ENCODE measurements around the gene DHRS12. TPM values are rescaled to one million over a fixed set of nuclear protein-coding genes. Genes with fewer than 3 reads are reported as not detected.

Gene DHRS12
- total and polyA plus RNA-seq, 4 donors = 11.8 to 23.5 (median 14.5) TPM

- intact Hi-C loops (cut with DNase I) = no loop called here
- Histone ChIP-seq H3K27me3 (ENCODE audit: control insufficient read depth in 1 of 2, insufficient read depth in 2 of 2, low read length in 1 of 2) (no peaks in the 10 kb centered on the region), H3K4me1 (ENCODE audit: control insufficient read depth in 1 of 2, insufficient read depth in 2 of 2, low read length in 2 of 2) (no peaks in the 10 kb centered on the region), H3K36me3 (ENCODE audit: control insufficient read depth in 1 of 2, insufficient read depth in 2 of 2, low read length in 1 of 2) (no peaks in the 10 kb centered on the region), H3K4me3 (ENCODE audit: low read length in 2 of 2) (no peak overlapping the region), H3K27ac (ENCODE audit: low read depth in 1 of 2, low read length in 2 of 2) (no peak overlapping the region), H3K9me3 (ENCODE audit: control insufficient read depth, low read length) (no peaks in the 10 kb centered on the region)
- DNase-seq (no peak), ATAC-seq (ENCODE audit: low FRiP score) (no peak)
- 74 to 77% methylated on average over 6 of the region's 6 CpGs for WGBS, 2 donors
These were observed 31.2 kb downstream of the DHRS12 start for GRCh38 chr13:51772781-51773180.

DNA sequence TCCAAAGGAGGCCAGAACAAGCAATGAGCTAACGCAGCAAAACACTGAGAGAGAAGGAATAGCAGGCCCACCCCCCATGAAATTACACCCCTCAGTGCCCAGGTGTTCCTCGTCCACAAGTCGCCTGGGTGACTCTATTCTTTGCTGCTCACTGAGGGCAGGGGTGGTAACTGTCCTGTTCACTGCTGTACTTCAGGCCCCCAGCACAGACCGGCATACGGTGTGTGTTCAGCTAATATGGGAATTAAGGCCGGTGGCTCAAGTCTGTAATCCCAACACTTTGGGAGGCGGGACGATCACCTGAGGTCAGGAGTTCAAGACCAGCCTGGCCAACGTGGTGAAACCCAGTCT, 31.9 kb downstream of the DHRS12 start:
- no peaks in the 10 kb centered on the region for H3K36me3 ChIP-seq (ENCODE audit: control insufficient read depth in 1 of 2, insufficient read depth in 2 of 2, low read length in 1 of 2)
- no peaks in the 10 kb centered on the region for H3K4me1 ChIP-seq (ENCODE audit: control insufficient read depth in 1 of 2, insufficient read depth in 2 of 2, low read length in 2 of 2)
- intact Hi-C loops (cut with DNase I) = no loop called here
- no peaks in the 10 kb centered on the region for H3K27me3 ChIP-seq (ENCODE audit: control insufficient read depth in 1 of 2, insufficient read depth in 2 of 2, low read length in 1 of 2)
- H3K4me3 ChIP-seq (ENCODE audit: low read length in 2 of 2) = no peak overlapping the region
- WGBS, 2 donors = 72 to 77% methylated on average over 9 of the region's 9 CpGs
- H3K27ac ChIP-seq (ENCODE audit: low read depth in 1 of 2, low read length in 2 of 2) = no peak overlapping the region
- ATAC-seq (ENCODE audit: low FRiP score) = no peak
- H3K9me3 ChIP-seq (ENCODE audit: control insufficient read depth, low read length) = no peaks in the 10 kb centered on the region
- no peak for DNase-seq

DNA sequence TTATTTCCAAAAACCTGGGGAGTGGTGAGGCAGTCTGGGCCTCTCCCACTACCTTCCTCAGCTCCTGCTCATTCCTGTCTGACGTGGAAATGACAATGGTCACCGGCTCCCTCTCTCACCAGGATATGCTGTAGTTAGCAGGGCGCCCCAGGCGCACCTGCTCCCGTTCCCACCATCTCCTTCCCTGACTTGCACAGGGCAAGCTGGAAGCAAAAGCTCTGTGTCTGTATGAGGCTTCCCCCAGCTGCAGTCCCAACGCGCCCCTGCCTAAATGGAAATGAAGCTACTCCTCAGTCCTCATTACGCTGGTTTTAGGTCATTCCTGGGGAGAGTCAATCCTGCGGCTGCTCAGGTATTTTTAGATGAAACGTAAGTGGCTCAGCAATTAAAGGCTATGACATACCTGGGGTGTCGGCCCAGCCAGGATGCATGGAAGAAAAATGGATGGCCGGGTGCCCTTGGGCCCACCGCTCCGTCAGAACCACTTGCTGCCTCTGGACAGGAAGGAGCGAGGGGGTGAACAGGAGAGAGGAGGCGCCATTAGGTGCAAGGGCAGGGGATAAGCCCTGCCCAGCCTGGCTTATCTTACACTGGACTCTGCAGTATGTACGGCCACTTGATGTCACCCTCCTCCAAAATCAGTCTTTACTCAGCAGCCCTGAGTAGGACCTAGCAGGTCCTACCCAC, 32.4 kb downstream of the DHRS12 start:
- no peak overlapping the region for H3K27ac ChIP-seq (ENCODE audit: low read depth in 1 of 2, low read length in 2 of 2)
- no peaks in the 10 kb centered on the region for H3K9me3 ChIP-seq (ENCODE audit: control insufficient read depth, low read length)
- no peak for DNase-seq
- no peak for ATAC-seq (ENCODE audit: low FRiP score)
- H3K4me3 ChIP-seq (ENCODE audit: low read length in 2 of 2) = no peak overlapping the region
- no peaks in the 10 kb centered on the region for H3K4me1 ChIP-seq (ENCODE audit: control insufficient read depth in 1 of 2, insufficient read depth in 2 of 2, low read length in 2 of 2)
- 82 to 85% methylated on average over 17 of the region's 17 CpGs for WGBS, 2 donors
- H3K27me3 ChIP-seq (ENCODE audit: control insufficient read depth in 1 of 2, insufficient read depth in 2 of 2, low read length in 1 of 2) = no peaks in the 10 kb centered on the region
- intact Hi-C loops (cut with DNase I) = no loop called here
- H3K36me3 ChIP-seq (ENCODE audit: control insufficient read depth in 1 of 2, insufficient read depth in 2 of 2, low read length in 1 of 2) = no peaks in the 10 kb centered on the region

DNA sequence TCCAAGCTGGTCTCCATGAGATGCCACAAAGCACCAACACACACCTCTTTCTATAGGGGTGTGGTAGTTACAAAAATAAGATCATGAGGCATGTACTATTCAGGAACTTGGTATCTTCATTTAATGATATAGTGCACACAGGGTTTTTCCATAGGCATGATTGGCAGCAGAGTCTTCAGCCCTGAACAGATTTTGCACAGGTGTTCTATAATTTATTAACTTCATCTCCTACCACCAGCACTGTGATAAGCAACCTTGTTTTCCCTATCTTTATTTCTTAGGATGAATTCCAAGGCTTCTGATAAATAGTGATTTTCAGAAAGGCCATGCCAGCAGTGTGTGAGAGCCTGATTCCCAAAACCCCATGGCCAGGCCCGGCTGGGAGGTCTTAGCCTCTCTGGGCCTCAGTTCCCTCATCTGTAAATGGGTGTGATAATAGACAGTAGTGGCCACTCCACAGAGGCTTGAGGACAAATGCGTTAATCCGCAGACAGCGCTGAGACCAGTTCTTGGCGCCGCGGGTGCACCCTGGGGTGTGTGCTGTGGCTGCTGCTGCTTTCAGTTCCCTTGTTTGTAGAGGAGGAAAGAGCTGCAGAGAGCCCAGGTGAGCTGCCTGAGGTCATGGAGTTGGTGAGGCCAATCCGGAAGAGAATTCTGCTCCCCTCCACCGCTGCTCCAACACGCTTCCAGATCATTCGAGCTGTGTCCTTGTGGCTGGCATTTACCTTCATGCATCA, 33.1 kb downstream of the DHRS12 start:
- no peaks in the 10 kb centered on the region for H3K9me3 ChIP-seq (ENCODE audit: control insufficient read depth, low read length)
- intact Hi-C loops (cut with DNase I) = no loop called here
- H3K4me1 ChIP-seq (ENCODE audit: control insufficient read depth in 1 of 2, insufficient read depth in 2 of 2, low read length in 2 of 2) = no peaks in the 10 kb centered on the region
- DNase-seq (no peak), ATAC-seq (ENCODE audit: low FRiP score) (no peak)
- H3K27ac ChIP-seq (ENCODE audit: low read depth in 1 of 2, low read length in 2 of 2) = no peak overlapping the region
- 90 to 93% methylated on average over 11 of the region's 11 CpGs for WGBS, 2 donors
- H3K27me3 ChIP-seq (ENCODE audit: control insufficient read depth in 1 of 2, insufficient read depth in 2 of 2, low read length in 1 of 2) = no peaks in the 10 kb centered on the region
- no peak overlapping the region for H3K4me3 ChIP-seq (ENCODE audit: low read length in 2 of 2)
- no peaks in the 10 kb centered on the region for H3K36me3 ChIP-seq (ENCODE audit: control insufficient read depth in 1 of 2, insufficient read depth in 2 of 2, low read length in 1 of 2)

- Histone ChIP-seq H3K36me3 (ENCODE audit: control insufficient read depth in 1 of 2, insufficient read depth in 2 of 2, low read length in 1 of 2) (no peaks in the 10 kb centered on the region), H3K4me1 (ENCODE audit: control insufficient read depth in 1 of 2, insufficient read depth in 2 of 2, low read length in 2 of 2) (no peaks in the 10 kb centered on the region), H3K27ac (ENCODE audit: low read depth in 1 of 2, low read length in 2 of 2) (peak overlapping the region in 1 of 2 donors; percentile 72), H3K27me3 (ENCODE audit: control insufficient read depth in 1 of 2, insufficient read depth in 2 of 2, low read length in 1 of 2) (no peaks in the 10 kb centered on the region), H3K9me3 (ENCODE audit: control insufficient read depth, low read length) (no peaks in the 10 kb centered on the region), H3K4me3 (ENCODE audit: low read length in 2 of 2) (no peak overlapping the region)
- intact Hi-C loops (cut with DNase I) = no loop called here
- WGBS, 2 donors = 91 to 96% methylated on average over 6 of the region's 6 CpGs
- ATAC-seq (ENCODE audit: low FRiP score) = peak; percentile 28
- no peak for DNase-seq
These were observed 33.8 kb downstream of the DHRS12 start for GRCh38 chr13:51770160-51770559.

DNA sequence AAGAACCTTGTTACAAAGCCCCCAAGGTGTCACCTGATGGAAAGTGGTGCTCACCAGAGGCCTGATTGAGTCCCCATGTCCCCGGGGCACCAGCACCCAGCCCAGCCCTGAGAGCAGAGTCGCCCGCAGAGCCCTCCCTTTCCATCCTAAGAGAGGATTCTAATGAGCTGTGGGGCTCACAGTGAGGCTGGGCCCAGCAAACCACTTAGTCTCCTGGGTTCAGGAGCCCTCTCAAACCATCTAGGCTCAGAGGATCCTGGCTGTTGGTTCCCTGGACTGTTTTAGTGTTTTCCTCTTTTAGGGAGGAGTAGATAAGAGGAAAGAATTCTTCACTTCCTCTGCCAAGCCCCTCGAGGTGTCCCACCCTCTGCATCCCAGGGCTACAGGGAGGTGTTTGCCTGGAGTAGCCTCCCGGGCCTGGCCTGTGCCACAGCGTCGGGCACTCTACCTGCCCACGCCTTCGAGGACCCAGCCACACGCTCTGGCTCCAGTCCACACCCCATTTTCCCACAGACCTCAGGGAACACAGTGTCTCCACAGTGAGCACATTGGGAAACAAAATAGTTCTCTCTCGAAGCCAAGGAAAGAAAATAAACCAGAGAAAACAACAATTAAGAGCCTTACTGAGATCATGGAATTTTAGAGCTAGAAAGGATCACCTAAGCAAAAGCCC, 34.4 kb downstream of the DHRS12 start:
- Histone ChIP-seq H3K27me3 (ENCODE audit: control insufficient read depth in 1 of 2, insufficient read depth in 2 of 2, low read length in 1 of 2) (no peaks in the 10 kb centered on the region), H3K4me3 (ENCODE audit: low read length in 2 of 2) (no peak overlapping the region), H3K36me3 (ENCODE audit: control insufficient read depth in 1 of 2, insufficient read depth in 2 of 2, low read length in 1 of 2) (no peaks in the 10 kb centered on the region), H3K9me3 (ENCODE audit: control insufficient read depth, low read length) (no peaks in the 10 kb centered on the region), H3K4me1 (ENCODE audit: control insufficient read depth in 1 of 2, insufficient read depth in 2 of 2, low read length in 2 of 2) (no peaks in the 10 kb centered on the region), H3K27ac (ENCODE audit: low read depth in 1 of 2, low read length in 2 of 2) (peak overlapping the region in 1 of 2 donors; percentile 75)
- DNase-seq (peak in 1 of 2 donors; percentile 85), ATAC-seq (ENCODE audit: low FRiP score) (peak; percentile 85)
- intact Hi-C loops (cut with DNase I) = no loop called here
- 26 to 27% methylated on average over 11 of the region's 11 CpGs for WGBS, 2 donors

GRCh38 chr13:51768976-51769375, 35.0 kb downstream of the DHRS12 start:
- Histone ChIP-seq H3K4me3 (ENCODE audit: low read length in 2 of 2) (no peak overlapping the region), H3K36me3 (ENCODE audit: control insufficient read depth in 1 of 2, insufficient read depth in 2 of 2, low read length in 1 of 2) (no peaks in the 10 kb centered on the region), H3K27ac (ENCODE audit: low read depth in 1 of 2, low read length in 2 of 2) (peak overlapping the region in 1 of 2 donors; percentile 1), H3K27me3 (ENCODE audit: control insufficient read depth in 1 of 2, insufficient read depth in 2 of 2, low read length in 1 of 2) (no peaks in the 10 kb centered on the region), H3K9me3 (ENCODE audit: control insufficient read depth, low read length) (no peaks in the 10 kb centered on the region), H3K4me1 (ENCODE audit: control insufficient read depth in 1 of 2, insufficient read depth in 2 of 2, low read length in 2 of 2) (no peaks in the 10 kb centered on the region)
- no peak for ATAC-seq (ENCODE audit: low FRiP score)
- intact Hi-C loops (cut with DNase I) = no loop called here
- DNase-seq = no peak
- 94 to 95% methylated on average over 19 of the region's 19 CpGs for WGBS, 2 donors

GRCh38 chr13:51768378-51768921, 35.5 kb downstream of the DHRS12 start:
- DNase-seq = no peak
- Histone ChIP-seq H3K9me3 (ENCODE audit: control insufficient read depth, low read length) (no peaks in the 10 kb centered on the region), H3K27ac (ENCODE audit: low read depth in 1 of 2, low read length in 2 of 2) (no peak overlapping the region), H3K27me3 (ENCODE audit: control insufficient read depth in 1 of 2, insufficient read depth in 2 of 2, low read length in 1 of 2) (no peaks in the 10 kb centered on the region), H3K4me1 (ENCODE audit: control insufficient read depth in 1 of 2, insufficient read depth in 2 of 2, low read length in 2 of 2) (no peaks in the 10 kb centered on the region), H3K4me3 (ENCODE audit: low read length in 2 of 2) (no peak overlapping the region), H3K36me3 (ENCODE audit: control insufficient read depth in 1 of 2, insufficient read depth in 2 of 2, low read length in 1 of 2) (no peaks in the 10 kb centered on the region)
- intact Hi-C loops (cut with DNase I) = no loop called here
- ATAC-seq (ENCODE audit: low FRiP score) = no peak
- WGBS, 2 donors = 86 to 87% methylated on average over 15 of the region's 15 CpGs

Measured in aorta (tissue), 5 donors.